ENCODE measurements around the gene TPRG1.

GRCh38 chr3:189225431-189225830 lies 53.7 kb downstream of the TPRG1 start:
- TF ChIP-seq GABPA (IDR thresholded peaks at IDR 0.05; ENCODE audit: low read depth), result no peak
- no peak for TF ChIP-seq CTCF (IDR thresholded peaks at IDR 0.05; ENCODE audit: insufficient read depth, low read length)
- TF ChIP-seq REST (IDR thresholded peaks at IDR 0.05; ENCODE audit: insufficient replicate concordance, low read depth), result no peak
